Activated T-helper 1 cell treated with anti-CD3 and anti-CD28 coated beads, Interleukin-12 subunit alpha, Interleukin-12 subunit beta, Interleukin-2, Interleukin-4 antibody, amounts not matched to agents 30 ng/mL and 10 ng/mL and 1 ng/mL, durations not matched to agents 14 hours and 24 hours and 36 hours (primary cell): ENCODE results near the gene RRAS. TPM values are rescaled to one million over a fixed set of nuclear protein-coding genes. Genes with fewer than 3 reads are reported as not detected.

Experiments
- DNase-seq: peaks from one replicate; pipeline ENCODE4 v3.0.0; 2021; ENCODE audit warnings: low spot score
- H3K27ac Mint-ChIP-seq: one replicate; pipeline ENCODE4 v1.8.0; 2021; ENCODE audit warnings: mild to moderate bottlenecking, mixed read lengths
- H3K27me3 Mint-ChIP-seq: one replicate; pipeline ENCODE4 v1.8.0; 2022; ENCODE audit warnings: mild to moderate bottlenecking, moderate library complexity, mixed read lengths; ENCODE audit not compliant: insufficient read depth
- H3K36me3 Mint-ChIP-seq: one replicate; pipeline ENCODE4 v1.8.0; 2021; ENCODE audit warnings: low read depth, mixed read lengths
- H3K4me1 Mint-ChIP-seq: one replicate; pipeline ENCODE4 v1.8.0; 2021; ENCODE audit warnings: low read depth, mixed read lengths
- H3K4me3 Mint-ChIP-seq: one replicate; pipeline ENCODE4 v1.8.0; 2021; ENCODE audit warnings: mild to moderate bottlenecking, moderate library complexity, mixed read lengths
- H3K9me3 Mint-ChIP-seq: one replicate; pipeline ENCODE4 v1.8.0; 2021; ENCODE audit warnings: mixed read lengths
- intact Hi-C: fragments of 100-400 bp; cut with micrococcal nuclease; formaldehyde crosslinking; loops from one replicate; pipeline ENCODE4 v1.15.1; 2024
- total RNA-seq: library from RNA; stranded (reverse); gene quantifications from 2 replicates; pipeline ENCODE4 v1.2.3, GENCODE V29; 2022

Gene RRAS
- total RNA-seq, 1 donor from 2014 or later: 4.7 TPM

DNA sequence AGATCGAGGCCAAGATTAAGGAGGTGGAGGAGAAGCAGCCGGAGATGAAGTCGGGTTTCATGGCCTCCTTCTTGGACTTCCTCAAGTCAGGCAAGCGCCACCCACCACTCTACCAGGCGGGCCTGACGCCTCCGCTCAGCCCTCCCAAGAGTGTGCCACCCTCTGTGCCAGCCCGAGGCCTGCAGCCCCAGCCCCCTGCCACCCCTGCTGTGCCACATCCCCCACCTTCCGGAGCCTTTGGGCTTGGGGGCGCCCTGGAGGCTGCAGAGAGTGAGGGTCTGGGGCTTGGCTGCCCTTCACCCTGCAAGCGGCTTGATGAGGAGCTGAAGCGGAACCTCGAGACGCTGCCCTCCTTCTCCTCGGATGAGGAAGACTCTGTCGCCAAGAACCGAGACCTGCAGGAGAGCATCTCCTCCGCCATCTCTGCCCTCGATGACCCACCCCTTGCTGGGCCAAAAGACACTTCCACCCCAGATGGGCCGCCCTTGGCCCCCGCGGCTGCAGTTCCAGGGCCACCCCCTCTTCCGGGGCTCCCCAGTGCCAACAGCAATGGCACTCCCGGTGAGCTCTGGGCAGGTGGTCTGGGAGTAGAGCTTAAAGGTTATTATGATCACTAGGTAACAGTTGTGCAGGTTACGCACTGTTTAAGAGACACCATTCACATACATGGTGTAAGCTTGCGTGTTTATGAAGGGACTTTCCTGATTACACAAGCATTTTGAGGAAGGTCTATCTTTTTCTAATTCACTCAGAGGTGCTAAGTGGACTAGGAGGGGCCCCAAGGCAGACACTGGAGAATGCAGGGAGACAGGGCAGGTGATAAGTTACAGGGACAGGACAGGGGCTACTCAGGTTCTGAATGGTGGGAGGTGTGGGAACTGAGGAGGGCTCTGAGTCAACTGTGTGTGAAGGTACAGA, 40.3 kb downstream of the RRAS start:
- DNase-seq: no peak
- H3K27ac Mint-ChIP-seq: no peak overlapping the region
- H3K4me1 Mint-ChIP-seq: no peaks in the 10 kb centered on the region
- intact Hi-C loops: loop anchor here (10.0 kb wide), 1 partner anchor 215 kb away; the partner anchor contains the start of genes FUZ and MED25
- no peaks in the 10 kb centered on the region for H3K9me3 Mint-ChIP-seq
- no peak overlapping the region for H3K4me3 Mint-ChIP-seq
- H3K36me3 Mint-ChIP-seq: peaks cover 12% of the 10 kb centered on the region
- no peaks in the 10 kb centered on the region for H3K27me3 Mint-ChIP-seq

DNA sequence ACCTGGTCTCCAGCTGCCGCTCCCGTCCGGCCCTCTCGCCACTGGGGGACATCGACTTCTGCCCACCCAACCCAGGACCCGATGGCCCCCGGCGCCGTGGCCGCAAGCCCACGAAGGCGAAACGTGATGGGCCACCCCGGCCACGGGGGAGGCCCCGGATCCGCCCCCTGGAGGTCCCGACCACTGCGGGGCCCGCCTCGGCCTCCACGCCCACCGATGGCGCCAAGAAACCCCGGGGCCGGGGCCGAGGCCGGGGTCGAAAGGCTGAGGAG, 42.3 kb downstream of the RRAS start:
- Mint-ChIP-seq H3K4me3 (no peak overlapping the region), H3K27ac (no peak overlapping the region), H3K4me1 (peaks cover 17% of the 10 kb centered on the region), H3K36me3 (peaks cover 22% of the 10 kb centered on the region), H3K9me3 (no peaks in the 10 kb centered on the region), H3K27me3 (peaks cover 3% of the 10 kb centered on the region)
- intact Hi-C loops: loop anchor here (10.0 kb wide), 1 partner anchor 217 kb away; the partner anchor contains the start of genes FUZ and MED25
- no peak for DNase-seq

DNA sequence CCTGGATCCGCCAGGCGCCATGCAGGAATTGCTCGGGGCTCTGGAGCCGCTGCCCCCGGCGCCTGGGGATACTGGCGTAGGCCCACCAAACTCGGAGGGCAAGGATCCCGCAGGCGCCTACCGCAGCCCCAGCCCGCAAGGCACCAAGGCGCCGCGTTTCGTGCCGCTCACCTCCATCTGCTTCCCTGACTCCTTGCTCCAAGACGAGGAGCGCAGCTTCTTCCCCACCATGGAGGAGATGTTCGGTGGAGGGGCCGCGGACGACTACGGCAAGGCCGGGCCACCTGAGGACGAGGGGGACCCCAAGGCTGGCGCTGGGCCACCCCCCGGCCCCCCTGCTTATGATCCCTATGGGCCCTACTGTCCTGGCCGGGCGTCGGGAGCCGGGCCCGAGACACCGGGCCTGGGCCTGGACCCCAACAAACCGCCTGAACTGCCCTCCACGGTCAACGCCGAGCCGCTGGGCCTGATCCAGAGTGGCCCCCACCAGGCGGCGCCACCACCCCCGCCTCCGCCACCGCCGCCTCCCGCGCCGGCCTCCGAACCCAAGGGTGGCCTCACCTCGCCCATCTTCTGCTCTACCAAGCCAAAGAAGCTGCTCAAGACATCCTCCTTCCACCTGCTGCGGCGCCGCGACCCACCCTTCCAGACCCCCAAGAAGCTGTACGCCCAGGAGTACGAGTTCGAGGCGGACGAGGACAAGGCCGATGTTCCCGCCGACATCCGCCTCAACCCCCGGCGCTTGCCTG, 42.8 kb downstream of the RRAS start:
- DNase-seq: no peak
- intact Hi-C loops: loop anchor here (10.0 kb wide), 1 partner anchor 218 kb away; the partner anchor contains the start of genes FUZ and MED25
- Mint-ChIP-seq H3K4me3 (no peak overlapping the region), H3K36me3 (peaks cover 22% of the 10 kb centered on the region), H3K27ac (no peak overlapping the region), H3K9me3 (no peaks in the 10 kb centered on the region), H3K27me3 (peaks cover 3% of the 10 kb centered on the region), H3K4me1 (peaks cover 22% of the 10 kb centered on the region)

DNA sequence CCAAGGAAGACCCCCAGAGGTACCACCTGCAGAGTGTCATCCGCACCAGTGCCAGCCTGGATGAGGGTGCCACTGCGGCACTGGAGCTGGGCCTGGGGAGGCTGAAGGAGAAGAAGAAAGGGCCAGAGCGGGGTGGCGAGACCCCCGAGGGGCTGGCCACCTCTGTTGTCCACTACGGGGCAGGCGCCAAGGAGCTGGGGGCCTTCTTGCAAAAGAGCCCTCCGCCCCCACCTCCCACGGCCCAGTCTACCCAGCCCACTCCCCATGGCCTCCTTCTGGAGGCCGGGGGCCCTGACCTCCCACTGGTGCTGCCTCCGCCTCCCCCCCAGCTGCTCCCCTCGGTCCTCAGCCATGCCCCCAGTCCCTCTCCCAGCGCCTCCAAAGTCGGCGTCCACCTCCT, 43.5 kb downstream of the RRAS start:
- no peak overlapping the region for H3K27ac Mint-ChIP-seq
- H3K4me3 Mint-ChIP-seq: no peak overlapping the region
- no peak for DNase-seq
- H3K27me3 Mint-ChIP-seq: peaks cover 3% of the 10 kb centered on the region
- intact Hi-C loops: loop anchor here (10.0 kb wide), 1 partner anchor 218 kb away; the partner anchor contains the start of genes FUZ and MED25
- H3K4me1 Mint-ChIP-seq: peaks cover 23% of the 10 kb centered on the region
- peaks cover 22% of the 10 kb centered on the region for H3K36me3 Mint-ChIP-seq
- no peaks in the 10 kb centered on the region for H3K9me3 Mint-ChIP-seq

DNA sequence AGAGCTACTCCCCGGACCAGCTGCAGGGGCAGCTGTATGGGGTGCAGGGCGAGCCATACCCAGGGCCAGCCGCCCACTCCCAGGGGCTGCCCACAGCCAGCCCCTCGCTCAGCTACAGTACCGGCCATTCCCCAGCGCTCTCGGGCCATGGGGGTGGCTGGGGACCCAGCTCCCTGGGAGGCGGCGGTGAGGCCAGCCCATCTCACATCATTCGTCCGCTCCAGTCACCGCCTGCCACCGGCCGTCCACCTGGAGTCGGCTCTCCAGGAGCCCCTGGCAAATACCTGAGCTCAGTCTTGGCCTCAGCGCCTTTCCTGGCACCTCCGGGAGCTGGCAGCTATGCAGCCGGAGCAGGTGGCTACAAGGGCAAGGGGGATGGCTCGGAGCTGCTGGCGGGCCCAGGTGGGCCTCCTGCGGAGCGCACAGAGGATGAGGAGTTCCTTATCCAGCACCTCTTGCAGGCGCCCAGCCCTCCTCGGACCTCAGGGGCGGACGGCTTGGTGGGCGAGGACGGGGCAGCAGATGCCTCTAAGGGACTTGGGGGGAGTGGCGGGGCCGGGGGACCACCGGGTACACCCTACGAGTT, 44.0 kb downstream of the RRAS start:
- Mint-ChIP-seq H3K9me3 (no peaks in the 10 kb centered on the region), H3K36me3 (peaks cover 22% of the 10 kb centered on the region), H3K27ac (no peak overlapping the region), H3K4me1 (peaks cover 23% of the 10 kb centered on the region), H3K27me3 (peaks cover 3% of the 10 kb centered on the region), H3K4me3 (no peak overlapping the region)
- intact Hi-C loops: loop anchor here (10.0 kb wide), 1 partner anchor 219 kb away; the partner anchor contains the start of genes FUZ and MED25
- no peak for DNase-seq

DNA sequence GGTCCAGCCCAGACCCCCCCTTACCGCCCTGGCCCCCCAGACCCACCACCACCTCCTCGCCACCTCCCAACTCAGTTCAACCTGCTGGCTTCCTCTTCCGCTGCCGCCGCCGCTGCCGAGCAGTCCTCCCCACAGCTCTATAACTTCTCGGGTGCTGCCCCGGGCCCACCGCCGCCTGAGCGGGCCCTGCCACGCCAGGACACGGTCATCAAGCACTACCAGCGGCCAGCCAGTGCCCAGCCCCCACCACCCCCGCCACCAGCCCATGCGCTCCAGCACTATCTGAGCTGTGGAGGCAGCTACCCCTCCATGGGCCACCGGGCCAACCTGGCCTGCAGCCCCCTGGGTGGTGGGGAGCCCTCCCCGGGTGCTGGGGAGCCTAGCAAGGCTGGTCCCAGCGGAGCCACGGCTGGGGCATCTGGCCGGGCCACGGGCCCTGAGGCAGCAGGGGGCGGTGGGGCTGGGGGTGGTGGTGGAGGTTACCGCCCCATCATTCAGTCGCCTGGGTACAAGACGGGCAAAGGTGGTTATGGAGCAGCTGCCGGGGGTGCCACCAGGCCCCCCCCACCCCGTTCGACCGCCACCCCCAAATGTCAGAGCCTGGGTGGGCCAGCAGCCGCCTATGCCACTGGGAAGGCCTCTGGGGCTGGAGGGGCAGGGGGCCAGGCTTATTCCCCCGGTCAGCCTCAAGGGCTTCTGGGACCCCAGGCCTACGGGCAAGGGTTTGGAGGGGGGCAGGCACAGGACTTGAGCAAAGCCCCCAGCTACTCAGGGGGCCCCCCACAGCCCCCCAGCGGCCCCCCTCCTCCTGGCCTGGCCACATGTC, 44.7 kb downstream of the RRAS start:
- no peak overlapping the region for H3K27ac Mint-ChIP-seq
- intact Hi-C loops: loop anchor here (5.0 to 10.0 kb wide), 2 partner anchors 220 to 432 kb away; partner anchors contain the start of genes FUZ, MED25, VRK3 and ZNF473
- H3K4me3 Mint-ChIP-seq: no peak overlapping the region
- DNase-seq: no peak
- H3K27me3 Mint-ChIP-seq: peaks cover 3% of the 10 kb centered on the region
- H3K4me1 Mint-ChIP-seq: peaks cover 25% of the 10 kb centered on the region
- no peaks in the 10 kb centered on the region for H3K9me3 Mint-ChIP-seq
- peaks cover 22% of the 10 kb centered on the region for H3K36me3 Mint-ChIP-seq

DNA sequence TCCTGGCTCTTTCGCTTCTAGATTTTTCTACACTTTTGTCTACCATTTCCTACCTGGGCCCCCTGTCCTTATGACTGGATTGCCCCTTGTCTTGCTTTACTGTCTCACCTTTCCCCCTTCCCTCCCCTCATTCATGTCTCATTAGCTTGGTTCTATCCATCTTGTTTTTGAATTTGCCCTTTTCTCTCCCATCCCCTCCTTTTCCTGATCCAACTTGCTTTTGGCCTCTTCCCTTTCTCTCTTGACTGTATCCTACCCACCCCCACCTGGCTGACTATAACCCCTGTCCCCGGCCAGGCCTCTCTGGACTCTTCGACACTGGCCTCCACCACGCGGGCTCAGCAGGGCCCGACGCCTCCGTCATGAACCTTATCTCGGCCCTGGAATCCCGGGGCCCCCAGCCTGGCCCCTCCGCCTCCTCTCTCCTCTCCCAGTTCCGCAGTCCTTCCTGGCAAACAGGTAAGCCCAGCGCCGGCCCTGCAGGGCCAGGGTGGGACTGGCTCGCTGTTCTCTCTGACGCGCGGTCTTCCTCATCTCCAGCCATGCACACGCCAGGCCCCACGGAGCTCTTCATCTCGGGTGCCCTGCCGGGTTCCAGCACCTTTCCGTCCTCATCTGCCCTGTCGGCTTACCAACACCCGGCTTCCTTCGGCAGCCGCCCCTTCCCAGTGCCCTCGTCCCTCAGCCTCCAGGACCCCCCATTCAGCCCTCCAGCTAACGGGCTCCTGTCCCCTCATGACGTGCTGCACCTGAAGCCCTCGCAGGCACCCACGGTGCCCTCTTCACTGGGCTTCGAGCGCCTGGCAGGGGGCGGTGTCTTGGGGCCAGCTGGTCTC, 45.6 kb downstream of the RRAS start:
- Mint-ChIP-seq H3K4me3 (peak overlapping the region; percentile 88), H3K4me1 (peaks cover 33% of the 10 kb centered on the region)

DNA sequence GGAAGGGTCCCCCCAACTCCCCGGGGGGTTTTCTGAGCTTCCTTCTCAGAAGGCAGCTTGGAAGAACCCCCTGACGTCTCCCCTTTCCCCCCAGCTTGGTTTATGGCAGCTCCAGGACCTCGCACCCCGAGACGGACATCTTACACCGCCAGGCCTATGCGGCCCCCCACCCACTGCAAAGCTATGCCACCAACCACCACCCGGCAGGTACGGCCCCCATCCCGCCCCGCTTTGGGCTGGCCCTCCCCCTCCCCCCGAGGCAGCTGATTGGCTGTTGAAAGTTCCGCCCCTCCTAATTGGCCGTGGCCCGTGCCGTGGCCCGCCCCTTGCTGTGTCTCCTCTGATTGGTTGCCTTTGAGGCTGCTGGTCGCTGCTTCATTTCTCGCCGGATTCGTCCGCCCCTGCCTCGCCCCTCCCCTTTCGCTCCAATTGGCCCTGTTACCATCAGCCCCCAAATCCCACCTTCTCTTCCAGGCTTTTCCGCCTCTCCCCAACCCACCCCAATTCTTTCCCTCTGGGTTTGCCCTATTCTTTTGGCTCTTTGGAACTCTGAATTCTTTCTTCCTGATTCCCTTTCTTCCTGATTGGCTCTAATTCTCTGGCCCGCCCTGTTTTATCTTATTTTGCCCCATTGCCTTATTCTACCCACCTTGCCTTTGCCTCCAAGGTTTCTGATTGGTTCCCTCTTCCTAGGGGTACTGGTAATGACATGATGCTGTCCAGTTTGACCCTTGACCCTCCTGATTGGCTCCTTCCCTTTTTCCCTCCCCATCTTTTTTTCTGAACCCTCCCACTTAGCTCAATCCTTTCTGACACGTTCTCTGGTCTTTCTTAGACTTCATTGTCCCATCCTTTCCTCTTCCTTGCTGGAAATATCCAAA, 46.5 kb downstream of the RRAS start:
- Mint-ChIP-seq H3K4me3 (peak overlapping the region; percentile 88), H3K36me3 (peaks cover 14% of the 10 kb centered on the region), H3K9me3 (no peaks in the 10 kb centered on the region), H3K27ac (peak overlapping the region; percentile 95), H3K4me1 (peaks cover 40% of the 10 kb centered on the region), H3K27me3 (peaks cover 7% of the 10 kb centered on the region)
- intact Hi-C loops: loop anchor here (1.0 to 10.0 kb wide), 5 partner anchors 47 to 434 kb away; partner anchors contain the start of genes BCL2L12, FUZ, IRF3 and MED25
- DNase-seq: peak; percentile 91

More for the DNA sequence above, 45.6 kb downstream of the RRAS start:
- peaks cover 3% of the 10 kb centered on the region for H3K27me3 Mint-ChIP-seq
- peaks cover 18% of the 10 kb centered on the region for H3K36me3 Mint-ChIP-seq
- H3K9me3 Mint-ChIP-seq: no peaks in the 10 kb centered on the region
- peak overlapping the region; percentile 95 for H3K27ac Mint-ChIP-seq
- intact Hi-C loops: loop anchor here (5.0 to 10.0 kb wide), 2 partner anchors 220 to 433 kb away; partner anchors contain the start of genes FUZ, MED25, VRK3 and ZNF473
- no peak for DNase-seq

DNA sequence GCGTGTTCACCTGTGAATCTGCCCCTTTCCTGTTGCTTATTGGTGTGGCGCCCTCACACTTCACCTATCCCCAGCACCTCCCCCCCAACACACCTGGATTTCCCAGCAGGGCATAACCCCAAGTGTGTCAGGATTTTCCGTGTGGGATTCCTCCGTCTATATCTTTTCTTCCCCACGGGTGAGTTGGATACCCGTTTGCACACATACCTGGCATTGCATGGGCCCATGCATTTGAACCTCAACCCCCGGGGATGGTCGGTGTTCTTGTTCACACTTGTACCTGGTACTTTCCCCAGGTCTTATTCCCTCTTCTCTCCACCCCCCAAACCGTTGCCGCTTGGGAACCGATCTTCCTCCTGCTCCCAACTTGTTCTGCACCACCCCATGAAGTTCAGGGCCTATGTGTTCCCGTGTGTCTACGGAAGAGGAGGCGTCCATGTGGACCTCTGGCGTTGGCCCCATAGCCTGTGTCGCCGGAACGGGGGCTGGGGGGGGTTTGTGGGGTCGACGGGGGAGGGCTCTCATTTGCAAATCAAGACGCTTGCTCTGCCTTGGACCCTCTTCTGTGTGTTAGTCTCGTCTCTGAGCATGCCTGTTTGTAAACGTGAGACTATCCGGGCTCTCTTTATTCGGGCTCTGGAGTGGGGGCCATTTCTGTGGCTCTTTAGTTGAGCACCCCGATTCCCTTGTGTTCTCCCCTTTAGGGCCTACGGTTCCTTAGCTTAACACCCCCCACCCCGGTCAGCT, 47.3 kb downstream of the RRAS start:
- intact Hi-C loops: loop anchor here (1.0 to 10.0 kb wide), 5 partner anchors 48 to 435 kb away; partner anchors contain the start of genes BCL2L12, FUZ, IRF3 and MED25
- DNase-seq: no peak

More for the DNA sequence above, 47.3 kb downstream of the RRAS start:
- Mint-ChIP-seq H3K9me3 (no peaks in the 10 kb centered on the region), H3K4me1 (peaks cover 40% of the 10 kb centered on the region), H3K27me3 (peaks cover 10% of the 10 kb centered on the region), H3K4me3 (peak overlapping the region; percentile 88), H3K36me3 (peaks cover 14% of the 10 kb centered on the region), H3K27ac (peak overlapping the region; percentile 95)
